GM12892 (cell line): Measurements from ENCODE around the gene ANKS4B.

Experiments used
- POLR2A ChIP-seq: IDR thresholded peaks from 2 replicates; pipeline ENCODE4 v1.6.1; 2011; ENCODE audit warnings: low read depth, low read length, control low read depth
- POLR2AphosphoS5 ChIP-seq: IDR thresholded peaks from 2 replicates; pipeline ENCODE4 v1.6.1; 2011; ENCODE audit warnings: low read depth, low read length, control low read depth
- TAF1 ChIP-seq: IDR thresholded peaks from 2 replicates; pipeline ENCODE4 v1.6.1; 2011; ENCODE audit warnings: low read depth, mild to moderate bottlenecking, control low read depth, low read length, borderline replicate concordance

DNA sequence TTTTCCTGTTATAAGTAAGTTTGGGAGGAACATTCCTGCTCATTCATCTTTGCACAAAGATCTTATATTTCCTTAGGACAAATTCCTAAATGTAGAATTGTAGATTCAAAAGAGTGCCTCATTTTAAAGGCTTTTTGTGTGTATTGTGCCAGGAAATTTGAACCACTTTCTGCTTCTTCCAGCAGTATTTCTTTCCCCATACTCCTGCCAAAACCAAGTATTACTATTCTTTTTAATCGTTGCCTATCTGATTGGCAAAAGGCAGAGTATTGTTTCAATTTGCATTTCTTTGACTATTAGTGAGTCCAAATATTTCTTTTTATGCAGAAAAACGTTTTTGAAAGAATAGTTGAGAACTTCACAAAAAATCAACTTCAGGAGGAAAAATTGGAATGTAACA, 9.3 kb downstream of the ANKS4B start:
- TF ChIP-seq POLR2AphosphoS5 (no peak), POLR2A (no peak), TAF1 (no peak)
